ENCODE measurements around the gene CDC37L1.

CDC37L1 gene

DNA sequence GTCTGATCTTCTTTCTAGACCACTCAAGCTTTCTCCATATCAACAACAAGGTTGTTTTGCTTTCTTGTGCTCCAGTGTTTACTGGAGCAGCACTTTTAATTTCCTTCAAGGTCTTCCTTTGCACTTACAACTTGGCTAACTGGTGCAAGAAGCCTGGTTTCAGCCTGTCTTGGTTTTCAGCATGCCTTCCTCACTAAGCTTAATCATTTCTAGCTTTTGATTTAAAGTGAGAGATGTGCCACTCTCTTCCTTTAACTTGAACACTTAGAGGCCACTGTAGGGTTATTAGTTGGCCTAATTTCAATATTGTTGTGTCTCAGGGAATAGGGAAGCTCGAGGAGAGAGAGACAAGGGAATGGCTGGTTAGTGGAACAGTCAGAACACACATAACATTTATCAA lies 48.2 kb downstream of the CDC37L1 start:
- Histone ChIP-seq H3K4me3 (no peak overlapping the region), H4K20me1 (peaks cover 76% of the 10 kb centered on the region), H3K27ac (no peak overlapping the region), H3K36me3 (peaks cover 55% of the 10 kb centered on the region), H3K9me3 (peaks cover 6% of the 10 kb centered on the region; the same call in 1 of the 2 replicates), H3K9ac (no peak overlapping the region), H3K4me1 (peaks cover 11% of the 10 kb centered on the region; the same call in 1 of the 2 replicates), H3K4me2 (no peak overlapping the region), H3K27me3 (no peaks in the 10 kb centered on the region)
- no peak for TF ChIP-seq Cebpa-rat (IDR thresholded peaks at IDR 0.05)

DNA sequence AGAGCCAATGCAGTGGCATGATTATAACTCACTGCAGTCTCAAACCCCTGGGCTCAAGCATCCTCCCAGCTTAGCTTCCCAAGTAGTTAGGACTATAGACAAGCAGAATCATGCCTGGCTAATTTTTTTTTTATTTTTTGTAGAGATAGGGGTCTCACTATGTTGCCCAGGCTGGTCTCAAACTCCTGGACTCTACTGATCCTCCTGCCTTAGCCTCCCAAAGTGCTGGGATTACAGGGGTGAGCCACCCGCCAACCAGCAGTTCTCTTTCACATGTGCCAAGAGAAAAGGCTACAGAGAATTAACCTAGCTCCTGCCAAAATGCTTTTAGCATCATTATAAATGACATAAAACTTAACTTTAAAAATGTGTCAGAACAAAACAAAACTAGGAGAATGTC lies 53.5 kb downstream of the CDC37L1 start:
- H3K27ac ChIP-seq = no peak overlapping the region
- H4K20me1 ChIP-seq = peaks cover 88% of the 10 kb centered on the region
- H3K4me2 ChIP-seq = no peak overlapping the region
- H3K36me3 ChIP-seq = peaks cover 34% of the 10 kb centered on the region
- peaks cover 6% of the 10 kb centered on the region; the same call in 1 of the 2 replicates for H3K9me3 ChIP-seq
- no peaks in the 10 kb centered on the region for H3K27me3 ChIP-seq
- H3K9ac ChIP-seq = no peak overlapping the region
- TF ChIP-seq Cebpa-rat (IDR thresholded peaks at IDR 0.05) = no peak
- H3K4me1 ChIP-seq = peaks cover 11% of the 10 kb centered on the region; the same call in 1 of the 2 replicates
- H3K4me3 ChIP-seq = no peak overlapping the region

DNA sequence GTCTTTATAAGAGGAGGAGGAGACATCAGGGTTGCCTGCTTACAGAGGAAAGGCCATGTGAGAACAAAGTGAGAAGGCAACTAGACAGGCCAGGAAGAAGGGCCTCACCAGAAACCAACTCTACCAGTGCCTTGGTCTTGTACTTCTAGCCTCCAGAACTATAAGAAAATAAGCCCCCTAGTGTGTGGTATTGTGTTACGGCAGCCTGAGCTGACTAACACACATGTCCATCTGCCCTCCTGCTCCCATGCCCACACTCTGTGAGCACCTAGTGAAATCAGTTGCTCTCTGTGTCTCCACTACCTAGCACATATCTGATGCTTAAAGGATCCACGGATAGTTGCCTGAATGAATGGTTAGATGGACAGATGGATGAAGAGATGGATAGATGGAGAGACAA lies 54.8 kb downstream of the CDC37L1 start:
- Histone ChIP-seq H4K20me1 (peaks cover 88% of the 10 kb centered on the region), H3K27me3 (no peaks in the 10 kb centered on the region), H3K4me1 (peaks cover 18% of the 10 kb centered on the region), H3K9ac (no peak overlapping the region), H3K9me3 (peaks cover 4% of the 10 kb centered on the region; the same call in 1 of the 2 replicates), H3K4me3 (no peak overlapping the region), H3K4me2 (no peak overlapping the region), H3K27ac (no peak overlapping the region), H3K36me3 (peaks cover 28% of the 10 kb centered on the region)
- TF ChIP-seq Cebpa-rat (IDR thresholded peaks at IDR 0.05) = no peak

DNA sequence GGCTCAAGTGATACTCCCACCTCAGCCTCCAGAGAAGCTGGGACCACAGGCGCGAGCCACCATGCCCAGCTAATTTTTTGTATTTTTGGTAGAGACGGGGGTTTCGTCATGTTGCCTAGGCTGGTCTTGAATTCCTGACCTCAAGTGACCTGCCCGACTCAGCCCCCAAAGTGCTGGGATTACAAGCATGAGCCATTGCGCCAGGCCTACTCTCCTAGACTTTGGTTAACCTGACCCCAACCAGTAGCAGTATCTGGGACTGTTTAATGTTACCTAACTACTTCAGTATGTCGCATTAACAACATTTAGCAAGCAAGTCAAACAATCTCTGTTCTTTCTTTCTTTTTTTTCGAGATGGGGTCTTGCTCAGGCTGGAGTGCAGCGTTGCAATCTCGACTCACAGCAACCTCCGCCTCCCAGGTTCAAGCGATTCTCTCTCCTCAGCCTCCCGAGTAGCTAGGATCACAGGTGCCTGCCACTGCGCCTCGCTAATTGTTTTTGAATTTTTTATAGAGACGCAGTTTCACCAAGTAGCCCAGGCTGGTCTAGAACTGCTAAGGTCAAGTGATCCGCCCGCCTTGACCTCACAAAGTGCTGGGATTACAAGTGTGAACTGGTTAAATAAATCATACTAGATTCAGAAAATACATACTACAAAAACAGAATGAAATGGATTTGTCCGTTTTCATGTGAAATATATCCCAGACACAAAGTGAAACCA lies 59.7 kb downstream of the CDC37L1 start:
- no peaks in the 10 kb centered on the region for H3K9me3 ChIP-seq
- TF ChIP-seq Cebpa-rat (IDR thresholded peaks at IDR 0.05) = no peak
- H3K4me3 ChIP-seq = peak overlapping the region; percentile 94
- H3K27ac ChIP-seq = no peak overlapping the region
- peak overlapping the region; percentile 91 for H3K4me2 ChIP-seq
- peaks cover 14% of the 10 kb centered on the region for H3K4me1 ChIP-seq
- peaks cover 47% of the 10 kb centered on the region for H4K20me1 ChIP-seq
- H3K27me3 ChIP-seq = no peaks in the 10 kb centered on the region
- H3K36me3 ChIP-seq = peaks cover 8% of the 10 kb centered on the region
- H3K9ac ChIP-seq = peak overlapping the region; percentile 94

DNA sequence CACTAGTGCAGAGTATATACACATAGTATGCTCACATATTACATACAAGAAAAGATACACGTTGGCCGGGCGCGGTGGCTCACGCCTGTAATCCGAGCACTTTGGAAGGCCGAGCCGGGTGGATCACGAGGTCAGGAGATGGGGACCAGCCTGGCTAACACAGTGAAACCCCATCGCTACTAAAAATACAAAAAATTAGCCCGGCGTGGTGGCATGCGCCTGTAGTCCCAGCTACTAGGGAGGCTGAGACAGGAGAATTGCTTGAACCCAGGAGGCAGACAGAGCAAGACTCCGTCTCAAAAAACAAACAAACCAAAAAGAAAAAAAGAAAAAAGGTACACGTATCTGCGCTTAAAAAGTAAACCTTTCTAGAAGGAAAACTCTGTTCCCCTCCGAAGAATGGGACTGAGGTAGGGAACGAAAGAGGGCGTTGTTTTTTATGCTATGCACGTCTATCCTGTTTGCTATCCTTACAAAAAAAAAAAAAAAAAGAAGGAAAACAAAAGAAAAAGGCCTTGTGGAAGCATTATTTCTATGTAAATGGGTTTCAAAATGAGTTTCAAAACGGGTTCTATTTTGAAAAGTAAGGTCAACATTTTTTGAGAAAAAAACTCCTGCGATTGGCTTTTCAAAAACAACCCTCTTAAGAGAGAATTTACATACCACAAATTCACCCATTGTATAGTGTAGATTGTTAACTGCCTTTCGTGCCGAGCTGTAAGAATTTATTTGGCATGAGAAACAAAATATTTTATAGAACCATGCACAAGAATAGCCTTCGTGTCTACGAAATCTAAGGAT lies 60.4 kb downstream of the CDC37L1 start:
- Histone ChIP-seq H3K27ac (peak overlapping the region; percentile 94), H3K9me3 (no peaks in the 10 kb centered on the region), H3K4me2 (peak overlapping the region; percentile 91), H3K4me3 (peak overlapping the region; percentile 94), H4K20me1 (peaks cover 39% of the 10 kb centered on the region), H3K4me1 (peaks cover 14% of the 10 kb centered on the region), H3K9ac (peak overlapping the region; percentile 94), H3K27me3 (no peaks in the 10 kb centered on the region), H3K36me3 (0 out of 2 replicates have a peak, but pooled peaks cover 1% of the 10 kb centered on the region)
- TF ChIP-seq Cebpa-rat (IDR thresholded peaks at IDR 0.05) = no peak

DNA sequence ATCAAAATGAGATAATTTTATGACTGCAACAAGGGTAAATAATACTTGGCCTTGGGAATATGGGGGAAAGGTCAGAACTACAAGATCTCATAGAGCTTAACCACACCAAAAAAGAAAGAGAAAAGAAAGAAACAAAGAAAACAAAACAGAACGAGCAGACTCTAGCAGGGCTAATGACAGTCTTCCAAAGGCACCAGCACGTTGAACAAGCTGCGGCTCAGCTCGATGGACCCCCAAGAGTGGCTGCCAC lies 60.9 kb downstream of the CDC37L1 start:
- peaks cover 38% of the 10 kb centered on the region; the same call in 1 of the 2 replicates for H4K20me1 ChIP-seq
- H3K4me3 ChIP-seq = peak overlapping the region; percentile 94
- no peaks in the 10 kb centered on the region for H3K27me3 ChIP-seq
- no peaks in the 10 kb centered on the region for H3K36me3 ChIP-seq
- H3K4me1 ChIP-seq = peaks cover 14% of the 10 kb centered on the region
- TF ChIP-seq Cebpa-rat (IDR thresholded peaks at IDR 0.05) = no peak
- no peaks in the 10 kb centered on the region for H3K9me3 ChIP-seq
- H3K27ac ChIP-seq = peak overlapping the region; percentile 94
- H3K4me2 ChIP-seq = peak overlapping the region; percentile 91
- H3K9ac ChIP-seq = peak overlapping the region; percentile 94

DNA sequence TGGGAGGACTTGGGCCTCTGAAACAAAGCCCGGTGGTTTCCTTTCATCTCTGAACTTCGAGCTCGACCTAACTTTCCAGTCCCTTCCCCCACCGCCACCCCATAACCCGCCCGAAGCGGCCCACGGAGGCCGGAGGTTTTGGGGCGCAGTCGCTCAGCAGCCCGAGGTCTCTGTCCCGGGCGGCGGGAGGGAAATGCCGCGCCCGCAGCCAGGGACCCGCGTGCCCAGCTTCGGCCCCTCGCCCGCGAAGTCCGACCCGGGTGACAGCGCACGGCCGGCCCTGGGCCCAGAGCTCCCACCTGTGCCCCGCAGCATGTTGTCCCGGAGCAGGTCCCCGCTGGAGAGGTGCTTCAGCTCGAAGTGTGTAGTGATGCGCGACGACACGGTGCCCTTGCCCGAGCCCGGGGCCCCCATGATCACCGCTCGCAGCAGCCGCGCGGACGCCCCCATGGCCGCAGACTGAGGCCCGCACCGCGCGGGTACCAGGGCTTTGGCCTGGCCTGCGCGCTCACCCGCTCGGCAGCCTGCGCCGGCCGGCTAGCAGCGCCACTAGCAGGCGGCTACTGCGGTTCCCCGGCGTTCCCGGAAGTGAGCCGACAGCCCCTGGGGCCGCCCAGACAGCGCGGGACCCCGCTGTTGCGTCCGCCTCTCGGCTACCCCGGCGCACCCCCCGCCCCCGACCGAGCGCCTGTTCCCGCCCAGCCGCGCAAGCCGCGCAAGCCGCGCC lies 61.4 kb downstream of the CDC37L1 start, which contains the start of gene AK3:
Gene AK3 (minus strand): TSS at position 565 of the 727 bp plus-strand sequence. CDS start 115 bp downstream, at position 450.
- H3K27me3 ChIP-seq = no peaks in the 10 kb centered on the region
- no peaks in the 10 kb centered on the region for H3K9me3 ChIP-seq
- peaks cover 35% of the 10 kb centered on the region; the same call in 1 of the 2 replicates for H4K20me1 ChIP-seq
- no peak for TF ChIP-seq Cebpa-rat (IDR thresholded peaks at IDR 0.05)
- H3K4me1 ChIP-seq = peaks cover 14% of the 10 kb centered on the region
- peak within 1 kb of the TSS; percentile 94 for H3K9ac ChIP-seq
- H3K4me3 ChIP-seq = peak within 1 kb of the TSS; percentile 94
- H3K36me3 ChIP-seq = no peaks in the 10 kb centered on the region
- H3K4me2 ChIP-seq = peak within 1 kb of the TSS; percentile 91
- peak within 1 kb of the TSS; percentile 94 for H3K27ac ChIP-seq

DNA sequence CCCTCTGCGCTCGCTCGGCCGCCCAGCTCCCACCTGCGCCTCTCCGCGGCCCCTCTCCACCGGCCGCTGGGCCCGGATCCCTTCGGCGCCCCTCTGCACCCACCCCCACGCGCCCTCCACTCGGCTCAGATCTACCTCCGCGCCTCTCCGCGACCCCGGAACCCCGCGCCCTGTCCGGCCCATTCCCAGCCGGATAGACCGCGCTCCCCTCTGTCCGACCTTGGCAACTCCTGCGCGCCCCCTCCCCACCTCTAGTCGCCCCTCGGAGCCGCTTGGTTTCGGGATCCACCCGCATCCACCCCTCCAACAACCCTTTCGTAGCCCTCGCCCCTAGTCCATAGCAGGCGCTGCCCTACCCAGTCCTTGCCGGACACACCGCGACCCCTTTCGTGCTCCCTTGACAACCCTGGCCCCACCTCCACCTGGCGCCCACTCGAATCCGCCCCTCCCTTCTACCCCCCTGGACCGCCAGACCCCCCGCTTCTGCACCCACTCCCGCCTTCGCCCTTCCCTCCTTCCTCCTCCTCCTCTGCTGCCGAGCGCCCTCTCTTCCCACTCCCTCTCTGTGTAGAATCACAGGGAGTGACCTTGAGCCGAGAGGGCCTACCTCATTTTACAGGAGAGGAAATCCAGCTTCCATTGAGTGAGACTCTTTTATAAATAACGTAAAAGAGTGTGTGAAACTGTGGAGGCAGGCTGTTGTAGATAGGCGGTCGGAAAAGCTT lies 62.2 kb downstream of the CDC37L1 start:
- H3K9ac ChIP-seq = peak overlapping the region; percentile 94
- H3K36me3 ChIP-seq = no peaks in the 10 kb centered on the region
- peak overlapping the region; percentile 94 for H3K27ac ChIP-seq
- H3K27me3 ChIP-seq = no peaks in the 10 kb centered on the region
- no peaks in the 10 kb centered on the region for H3K9me3 ChIP-seq
- TF ChIP-seq Cebpa-rat (IDR thresholded peaks at IDR 0.05) = no peak
- H3K4me1 ChIP-seq = peaks cover 14% of the 10 kb centered on the region
- H3K4me2 ChIP-seq = peak overlapping the region; percentile 91
- peaks cover 28% of the 10 kb centered on the region; the same call in 1 of the 2 replicates for H4K20me1 ChIP-seq
- H3K4me3 ChIP-seq = peak overlapping the region; percentile 94

DNA sequence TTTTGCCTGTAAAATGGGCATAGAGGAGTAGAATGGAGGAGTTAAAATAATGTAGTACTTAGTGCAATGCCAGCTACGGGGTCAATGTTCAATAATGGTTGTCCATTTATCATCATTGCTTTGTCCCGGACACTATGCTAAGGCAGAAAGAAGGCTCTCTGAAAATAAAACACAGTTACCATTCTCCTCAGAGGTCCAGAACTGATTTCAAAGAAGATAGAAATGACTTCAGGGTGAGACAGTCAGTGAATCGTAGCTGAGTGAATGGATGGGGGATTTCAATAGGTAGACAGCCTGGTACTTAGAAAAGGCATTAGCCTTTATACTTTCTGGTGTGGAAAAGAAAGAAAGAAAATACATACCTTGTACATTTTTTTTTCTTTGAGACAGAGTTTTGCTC lies 62.9 kb downstream of the CDC37L1 start:
- Histone ChIP-seq H3K4me1 (peaks cover 14% of the 10 kb centered on the region), H4K20me1 (peaks cover 21% of the 10 kb centered on the region; the same call in 1 of the 2 replicates), H3K9ac (no peak overlapping the region), H3K4me3 (peak overlapping the region; percentile 94), H3K9me3 (no peaks in the 10 kb centered on the region), H3K27ac (no peak overlapping the region), H3K36me3 (no peaks in the 10 kb centered on the region), H3K27me3 (no peaks in the 10 kb centered on the region), H3K4me2 (peak overlapping the region; percentile 91)
- no peak for TF ChIP-seq Cebpa-rat (IDR thresholded peaks at IDR 0.05)

Data from BLaER1 (cell line).